ENCODE measurements around the gene PTTG1IP.

Gene PTTG1IP

DNA sequence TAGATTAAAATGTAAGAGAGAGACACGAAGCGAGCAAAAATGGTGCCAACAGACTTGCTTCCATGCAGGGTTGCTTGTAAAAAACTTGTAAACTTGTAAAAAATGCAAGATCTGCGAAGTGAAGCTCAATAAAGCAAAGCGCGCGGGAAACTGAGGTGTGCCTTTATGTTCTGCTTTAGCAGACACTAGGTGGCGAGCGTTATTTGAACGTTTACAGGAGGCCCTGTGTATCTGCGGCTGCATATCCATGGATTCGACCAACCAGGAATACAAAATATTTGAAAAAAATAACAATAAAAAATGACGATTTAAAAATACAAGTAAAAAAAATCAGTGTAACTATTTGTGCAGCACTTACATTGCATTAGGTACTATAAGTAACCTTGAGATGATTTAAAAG lies 73.4 kb downstream of the PTTG1IP start:
- no peak for DNase-seq (ENCODE audit: low spot score)

GRCh38 chr21:44799646-44800045 lies 73.8 kb downstream of the PTTG1IP start:
- DNase-seq (ENCODE audit: low spot score), result no peak
